NCI-H2171 (cell line): Measurements from ENCODE around the gene TCHHL1.

ENCODE experiments used
- DNase-seq: peaks from one replicate; lab custom pipeline; 2025; lab: John Stamatoyannopoulos, UW

TCHHL1 gene

DNA sequence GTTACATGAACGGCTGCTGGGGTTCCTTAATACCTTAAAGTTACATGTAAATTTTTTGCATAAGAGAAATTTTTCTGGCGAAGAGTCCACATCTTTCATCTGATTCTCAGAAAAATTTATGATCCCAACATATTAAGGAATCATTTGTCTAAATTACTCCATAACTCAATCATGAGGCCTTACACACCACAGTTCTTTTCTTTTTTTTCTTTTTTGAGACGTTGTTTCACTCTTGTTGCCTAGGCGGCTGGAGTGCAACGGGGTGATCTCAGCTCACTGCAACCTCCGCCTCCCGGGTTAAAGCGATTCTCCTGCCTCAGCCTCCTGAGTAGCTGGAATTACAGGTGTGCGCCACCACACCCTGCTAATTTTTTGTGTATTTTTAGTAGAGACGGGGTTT lies 50.0 kb downstream of the TCHHL1 start:
- no peak for DNase-seq

DNA sequence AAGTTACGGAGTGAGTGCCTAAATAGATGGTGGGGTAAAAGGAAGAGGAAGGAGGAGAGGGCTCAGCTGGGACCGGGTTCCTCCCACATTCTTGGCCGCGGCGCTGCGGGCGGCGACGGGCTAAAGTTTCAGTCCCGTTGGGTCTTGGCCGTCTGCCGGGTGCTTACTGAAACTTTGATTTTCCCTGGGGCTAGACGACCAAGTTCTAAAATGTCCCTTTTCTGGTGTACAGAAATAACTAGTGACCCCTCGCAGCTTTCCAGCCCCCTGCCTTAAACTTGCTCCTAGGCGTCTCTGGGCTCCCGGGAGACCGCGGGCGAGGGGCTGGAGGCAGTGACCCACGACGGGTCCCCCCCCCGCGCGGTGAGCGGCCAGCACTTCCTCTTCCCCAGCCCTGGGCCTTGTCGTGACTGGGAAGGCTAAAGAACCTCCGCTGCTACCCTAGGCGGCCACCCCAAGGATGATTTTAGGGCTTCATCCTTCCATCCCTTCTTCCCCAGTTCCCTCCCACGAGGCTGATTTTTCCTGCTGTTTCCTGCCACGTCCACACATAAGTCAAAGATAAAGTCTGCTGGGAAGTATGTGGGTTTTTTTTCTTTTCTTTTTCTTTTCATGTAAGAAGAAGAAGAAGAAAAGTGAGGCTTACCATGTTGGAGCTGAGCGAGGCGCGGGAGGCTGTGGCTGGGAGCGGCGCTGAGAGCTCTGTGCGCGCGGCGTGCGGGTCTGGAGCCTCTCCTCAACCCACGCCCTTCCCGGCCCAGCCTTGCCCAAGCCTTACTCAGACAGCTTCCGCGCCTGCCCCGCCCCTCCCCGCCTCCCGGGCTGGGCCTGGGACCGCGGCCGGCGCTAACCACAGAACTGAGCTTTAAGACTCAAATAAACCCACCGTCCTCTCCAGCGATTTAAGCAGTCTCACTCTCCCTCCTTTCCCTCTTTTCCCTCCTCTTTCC lies 52.3 kb downstream of the TCHHL1 start, which contains the start of gene S100A11:
Gene S100A11 (minus strand): TSS at position 738 of the 950 bp plus-strand sequence. CDS start 89 bp downstream, at position 649.
- peak; percentile 67 for DNase-seq

DNA sequence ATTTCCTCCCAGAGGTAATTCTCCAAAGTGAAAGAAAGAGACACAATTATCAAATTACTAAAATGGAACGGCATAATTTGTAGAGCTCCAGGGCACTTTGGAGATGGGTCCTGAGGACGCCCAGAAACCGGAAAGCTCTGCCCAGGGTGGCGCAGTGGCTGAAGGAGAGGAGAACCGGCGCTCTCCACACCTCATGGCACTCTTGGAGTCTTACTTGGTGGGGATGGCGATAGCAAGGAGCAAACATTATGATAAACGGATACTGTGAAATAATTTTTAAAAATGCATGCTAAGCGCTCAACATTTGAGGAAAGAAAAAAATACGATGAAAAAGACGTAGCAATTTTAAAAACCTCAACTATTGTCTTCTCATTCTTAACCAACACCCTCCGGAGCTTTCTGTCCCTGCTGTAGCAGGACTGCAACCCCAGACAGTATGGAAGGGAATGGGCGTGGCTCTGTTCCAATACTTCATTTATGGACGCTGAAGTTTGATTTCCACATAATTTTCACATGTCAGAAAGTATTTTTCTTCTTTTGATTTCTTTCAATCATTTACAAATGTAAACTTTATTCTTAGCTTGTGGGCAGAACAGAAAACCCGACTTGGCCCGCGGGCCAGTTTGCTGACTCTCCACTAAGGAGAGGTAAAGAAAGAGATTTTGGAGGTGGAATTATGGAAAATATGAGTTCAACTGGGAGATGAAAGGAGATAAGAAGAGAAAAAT lies 53.2 kb downstream of the TCHHL1 start:
- DNase-seq: peak; percentile 62

DNA sequence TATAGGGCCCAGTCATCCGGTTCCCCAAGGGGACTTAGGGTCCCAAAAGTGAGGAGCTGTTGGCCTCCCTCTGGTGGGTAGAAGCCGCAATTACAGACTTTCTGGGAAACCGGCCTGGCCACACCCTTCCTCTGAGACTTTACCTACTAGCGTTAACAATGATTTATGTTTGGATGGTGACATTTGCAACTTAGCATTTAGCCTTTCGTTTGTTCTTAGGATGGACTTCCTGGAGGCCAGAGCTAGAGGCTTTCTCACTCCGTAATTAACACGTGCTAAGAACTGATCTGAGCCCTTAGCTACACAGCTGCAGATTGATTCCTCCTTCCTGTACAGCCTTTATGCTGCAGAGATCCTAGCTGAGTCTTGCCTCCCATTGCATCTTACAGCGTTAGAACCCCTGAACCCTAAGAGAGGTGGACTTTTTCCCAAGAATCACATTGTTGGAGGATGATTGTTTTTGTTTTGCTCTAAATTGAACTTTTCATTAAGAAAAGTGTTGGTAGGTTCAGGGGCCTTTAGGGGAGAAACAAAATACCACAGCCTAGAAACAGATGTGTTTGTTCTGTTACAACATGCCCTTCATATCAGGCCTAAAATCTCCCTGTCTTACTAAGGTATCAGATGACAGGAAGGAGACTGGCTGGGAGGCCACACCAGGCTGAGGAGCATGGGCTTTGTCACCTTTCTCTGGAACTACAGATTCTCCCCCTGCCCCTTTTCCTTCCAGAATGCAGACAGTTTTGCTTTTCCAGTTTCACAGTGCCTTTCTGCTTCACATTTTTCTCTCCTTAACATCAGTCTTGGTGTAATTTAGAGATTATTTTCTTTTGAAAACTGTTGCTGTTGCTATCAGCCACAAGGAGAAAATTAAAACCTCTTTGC lies 54.0 kb downstream of the TCHHL1 start:
- DNase-seq: peak; percentile 70

DNA sequence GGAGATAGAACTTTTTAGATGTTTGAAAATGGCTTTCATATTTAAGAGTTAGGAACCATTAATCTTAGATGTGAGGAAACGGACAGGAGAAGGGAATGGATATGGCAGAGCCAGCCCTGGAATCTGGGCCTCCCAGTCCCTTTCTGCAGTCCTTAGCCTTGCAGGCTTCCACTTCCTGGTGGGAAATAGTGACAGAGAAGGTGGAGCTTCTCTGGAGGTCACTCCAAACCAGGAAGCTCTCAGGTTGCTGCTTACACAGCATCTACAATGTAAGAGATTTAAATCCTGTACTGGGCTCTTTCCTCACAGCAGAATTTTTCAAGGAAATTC lies 54.6 kb downstream of the TCHHL1 start:
- no peak for DNase-seq
